ENCODE measurements around the gene CDH4. TPM values are rescaled to one million over a fixed set of nuclear protein-coding genes. Genes with fewer than 3 reads are reported as not detected.

CDH4 gene
- total RNA-seq, 2 donors from 2014 or later = 0.05 to 2.2 TPM

GRCh38 chr20:61887596-61888093, 635.6 kb downstream of the CDH4 start:
- no peak overlapping the region for H3K27ac ChIP-seq
- H3K4me1 ChIP-seq (replicated peaks) = no peaks in the 10 kb centered on the region
- no peak for DNase-seq (ENCODE audit: low spot score)
- intact Hi-C loops (cut with DNase I) = no loop called here
- no peak overlapping the region for H3K4me3 ChIP-seq
- 62% methylated on average over 13 of the region's 13 CpGs for WGBS
- TF ChIP-seq CTCF (IDR thresholded peaks at IDR 0.05) = no peak
- no peaks in the 10 kb centered on the region for H3K9me3 ChIP-seq
- no peaks in the 10 kb centered on the region for H3K36me3 ChIP-seq
- peaks cover 7% of the 10 kb centered on the region for H3K27me3 ChIP-seq (replicated peaks; ENCODE audit: insufficient read depth)

- H3K36me3 ChIP-seq = no peaks in the 10 kb centered on the region
- 90% methylated on average over 19 of the region's 19 CpGs for WGBS
Measured at GRCh38 chr20:61888101-61888865, 636.2 kb downstream of the CDH4 start.

GRCh38 chr20:61889659-61890058, 637.6 kb downstream of the CDH4 start:
- intact Hi-C loops (cut with DNase I) = no loop called here
- WGBS = 95% methylated on average over 1 of the region's 1 CpG

More at GRCh38 chr20:61888101-61888865, 636.2 kb downstream of the CDH4 start:
- Histone ChIP-seq H3K27me3 (replicated peaks; ENCODE audit: insufficient read depth) (peaks cover 3% of the 10 kb centered on the region), H3K9me3 (no peaks in the 10 kb centered on the region), H3K4me1 (replicated peaks) (no peaks in the 10 kb centered on the region), H3K4me3 (no peak overlapping the region), H3K27ac (no peak overlapping the region)
- TF ChIP-seq POLR2AphosphoS5 (IDR thresholded peaks at IDR 0.05) = no peak
- no peak for TF ChIP-seq POLR2A (IDR thresholded peaks at IDR 0.05)
- TF ChIP-seq CTCF (IDR thresholded peaks at IDR 0.05) = no peak
- intact Hi-C loops (cut with DNase I) = no loop called here
- DNase-seq (ENCODE audit: low spot score) = no peak

GRCh38 chr20:61890210-61890609, 638.1 kb downstream of the CDH4 start:
- no peak for TF ChIP-seq POLR2AphosphoS5 (IDR thresholded peaks at IDR 0.05)
- TF ChIP-seq CTCF (IDR thresholded peaks at IDR 0.05) = no peak
- no peak for TF ChIP-seq POLR2A (IDR thresholded peaks at IDR 0.05)
- Histone ChIP-seq H3K27me3 (replicated peaks; ENCODE audit: insufficient read depth) (no peaks in the 10 kb centered on the region), H3K36me3 (no peaks in the 10 kb centered on the region), H3K4me1 (replicated peaks) (no peaks in the 10 kb centered on the region), H3K27ac (no peak overlapping the region), H3K4me3 (no peak overlapping the region), H3K9me3 (no peaks in the 10 kb centered on the region)
- WGBS = 0% methylated on average over 1 of the region's 1 CpG
- intact Hi-C loops (cut with DNase I) = no loop called here
- DNase-seq (ENCODE audit: low spot score) = no peak

More at GRCh38 chr20:61889659-61890058, 637.6 kb downstream of the CDH4 start:
- Histone ChIP-seq H3K4me3 (no peak overlapping the region), H3K4me1 (replicated peaks) (no peaks in the 10 kb centered on the region), H3K27ac (no peak overlapping the region), H3K27me3 (replicated peaks; ENCODE audit: insufficient read depth) (no peaks in the 10 kb centered on the region), H3K9me3 (no peaks in the 10 kb centered on the region), H3K36me3 (no peaks in the 10 kb centered on the region)
- no peak for TF ChIP-seq POLR2A (IDR thresholded peaks at IDR 0.05)
- TF ChIP-seq POLR2AphosphoS5 (IDR thresholded peaks at IDR 0.05) = no peak
- no peak for TF ChIP-seq CTCF (IDR thresholded peaks at IDR 0.05)
- DNase-seq (ENCODE audit: low spot score) = no peak

GRCh38 chr20:61891476-61891875, 639.4 kb downstream of the CDH4 start:
- TF ChIP-seq CTCF (IDR thresholded peaks at IDR 0.05) (no peak), POLR2AphosphoS5 (IDR thresholded peaks at IDR 0.05) (no peak), POLR2A (IDR thresholded peaks at IDR 0.05) (no peak)
- 61% methylated on average over 6 of the region's 6 CpGs for WGBS
- DNase-seq (ENCODE audit: low spot score) = no peak
- H3K4me3 ChIP-seq = no peak overlapping the region
- H3K36me3 ChIP-seq = no peaks in the 10 kb centered on the region
- no peaks in the 10 kb centered on the region for H3K27me3 ChIP-seq (replicated peaks; ENCODE audit: insufficient read depth)
- H3K9me3 ChIP-seq = no peaks in the 10 kb centered on the region
- H3K27ac ChIP-seq = no peak overlapping the region
- intact Hi-C loops (cut with DNase I) = no loop called here
- no peaks in the 10 kb centered on the region for H3K4me1 ChIP-seq (replicated peaks)

All from prostate gland (tissue), 2 donors.